GM11168 (cell line): ENCODE measurements around the gene FBXW7.

Source experiments
- in situ Hi-C: fragments of 300-500 bp; cut with MboI; formaldehyde crosslinking; loops from one replicate; pipeline ENCODE4 v1.12.0; 2022; ENCODE audit warnings: low sequenced_read_pairs; ENCODE audit not compliant: unreplicated experiment

Gene FBXW7

DNA sequence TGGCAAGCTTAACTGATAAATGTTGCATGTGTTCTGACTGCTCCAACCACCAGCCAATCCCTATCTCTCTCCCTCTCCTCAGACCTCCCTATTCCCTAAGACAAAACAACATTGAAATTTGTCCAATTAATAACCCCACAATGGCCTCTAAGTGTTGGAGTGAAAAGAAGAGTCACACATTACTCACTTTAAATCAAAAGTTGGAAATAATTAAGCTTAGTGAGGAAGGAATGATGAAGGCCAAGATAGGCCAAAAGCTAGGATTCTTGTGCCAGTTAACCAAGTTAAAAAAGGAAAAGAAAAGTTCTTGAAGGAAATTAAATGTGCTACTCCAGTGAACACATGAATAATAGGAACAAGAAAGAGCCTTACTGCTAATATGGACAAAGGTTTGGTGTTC lies 55.6 kb downstream of the FBXW7 start:
- in situ Hi-C loops, result no loop called here

DNA sequence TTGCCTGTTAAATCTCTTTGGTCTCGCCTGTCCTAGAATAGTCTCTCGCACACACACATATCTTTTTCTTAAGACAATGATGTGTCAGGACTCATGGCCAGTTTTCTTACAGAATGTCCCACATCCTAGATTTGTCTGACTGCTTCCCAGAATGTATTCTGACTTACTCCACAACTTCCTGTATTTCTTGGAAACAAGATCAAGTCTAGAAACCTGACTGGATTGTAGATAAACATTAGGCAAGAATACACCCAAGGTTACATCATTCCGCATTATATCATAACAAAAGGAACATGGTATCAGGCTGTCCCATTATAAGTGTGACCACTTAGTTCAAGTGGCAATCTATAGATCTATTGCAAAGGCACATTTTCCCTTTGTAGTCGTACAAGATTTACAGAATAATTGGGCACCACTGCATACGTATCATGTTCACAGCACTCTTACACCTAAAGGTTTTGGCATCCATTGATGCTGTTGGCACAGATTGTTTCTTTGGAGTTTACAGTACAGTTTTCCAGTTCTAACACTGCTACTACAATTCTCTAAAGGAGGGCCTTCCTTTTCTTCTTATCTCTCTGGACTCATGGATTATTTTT lies 56.4 kb downstream of the FBXW7 start:
- in situ Hi-C loops, result no loop called here

DNA sequence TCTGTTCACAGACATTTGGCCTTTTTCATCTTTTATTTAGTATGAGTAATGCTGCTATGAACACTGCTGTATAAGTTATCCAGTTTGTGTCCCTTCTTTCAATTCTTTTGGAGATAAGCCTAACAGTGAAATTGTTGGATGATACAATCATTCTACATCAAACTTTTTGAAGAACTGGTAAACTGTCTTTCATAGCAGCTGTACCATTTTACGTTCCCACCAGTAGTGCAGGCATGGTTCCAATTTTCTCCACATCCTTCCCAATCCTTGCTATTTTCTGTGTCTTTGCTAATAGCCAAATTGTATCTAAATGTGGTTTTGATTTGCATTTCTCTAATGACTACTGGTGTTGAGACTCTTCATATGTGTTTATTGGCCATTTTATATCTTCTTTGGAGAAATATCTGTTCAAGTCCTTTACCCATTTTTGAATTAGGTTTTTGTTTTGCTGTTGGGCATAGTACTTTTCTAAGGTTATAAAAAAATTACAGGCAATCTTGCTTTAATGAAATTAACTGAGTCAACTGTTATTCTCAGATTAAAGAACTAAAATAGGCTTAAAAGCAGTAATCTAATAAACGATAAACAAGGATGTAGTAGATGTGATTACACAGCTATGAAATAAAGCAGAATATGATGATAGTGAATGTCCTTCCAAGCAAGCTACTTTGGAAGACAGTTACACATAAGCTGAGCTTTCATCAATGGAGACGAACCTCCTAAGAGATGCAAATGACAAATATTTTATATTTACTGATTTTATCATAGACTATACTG lies 57.2 kb downstream of the FBXW7 start:
- in situ Hi-C loops, result no loop called here

DNA sequence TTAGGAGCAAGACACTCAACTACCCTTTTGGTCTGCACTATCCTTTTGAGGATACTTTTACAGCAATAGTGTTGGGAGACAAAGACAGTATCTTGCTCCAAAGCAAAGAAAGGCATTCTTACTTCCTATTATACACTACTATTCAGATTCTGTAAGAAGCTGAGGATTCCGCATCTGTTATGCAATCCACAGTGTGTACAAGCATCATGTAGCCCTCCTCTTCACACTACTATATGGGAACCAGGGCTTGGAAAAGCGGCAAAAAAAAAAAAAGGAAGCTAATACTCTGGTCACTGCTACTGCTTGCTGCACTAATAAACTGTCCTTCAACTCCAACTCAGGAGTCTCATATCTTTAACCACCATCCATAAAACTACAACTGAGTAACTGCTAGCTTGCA lies 59.1 kb downstream of the FBXW7 start:
- in situ Hi-C loops, result no loop called here

DNA sequence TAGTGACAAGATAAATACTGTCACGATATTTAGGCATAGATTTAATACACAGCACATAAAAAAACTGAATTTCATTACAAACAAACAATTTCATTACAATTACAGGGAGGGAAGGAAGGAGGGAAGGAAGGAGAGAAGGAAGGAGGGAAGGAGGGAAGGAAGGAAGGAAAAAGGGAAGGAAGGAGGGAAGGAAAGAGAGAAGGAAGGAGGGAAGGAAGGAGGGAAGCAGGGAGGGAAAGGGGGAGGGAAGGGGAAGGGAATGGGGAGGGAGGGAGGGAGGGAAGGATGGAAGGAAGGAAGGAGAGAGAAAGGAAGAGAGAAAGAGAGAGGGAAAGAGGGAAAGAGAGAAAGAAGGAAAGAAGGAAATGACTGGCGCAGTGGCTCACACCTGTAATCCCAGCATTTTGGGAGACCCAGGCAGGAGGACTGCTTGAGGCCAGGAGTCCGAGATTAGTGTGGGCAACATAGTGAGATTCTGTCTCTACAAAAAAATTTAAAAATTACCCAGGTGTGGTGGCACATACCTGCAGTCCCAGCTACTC lies 64.6 kb downstream of the FBXW7 start:
- in situ Hi-C loops, result no loop called here

DNA sequence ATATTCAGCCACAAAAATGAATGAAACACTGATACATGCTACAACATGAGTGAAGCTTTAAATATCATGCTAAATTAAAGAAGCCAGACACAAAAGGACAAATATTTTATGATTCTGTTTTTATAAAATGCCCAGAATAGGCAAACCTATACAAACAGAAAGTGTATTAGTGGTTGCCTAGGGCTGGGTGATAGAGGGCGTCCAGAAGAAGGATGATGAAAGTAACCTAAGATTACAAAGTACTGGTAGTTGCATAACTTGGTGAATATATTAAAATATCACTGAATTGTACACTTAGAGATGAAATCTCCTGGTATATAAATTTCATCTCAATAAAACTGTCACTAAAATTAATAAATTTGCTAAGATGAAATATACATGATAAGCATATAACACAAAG lies 67.5 kb downstream of the FBXW7 start:
- in situ Hi-C loops, result no loop called here

DNA sequence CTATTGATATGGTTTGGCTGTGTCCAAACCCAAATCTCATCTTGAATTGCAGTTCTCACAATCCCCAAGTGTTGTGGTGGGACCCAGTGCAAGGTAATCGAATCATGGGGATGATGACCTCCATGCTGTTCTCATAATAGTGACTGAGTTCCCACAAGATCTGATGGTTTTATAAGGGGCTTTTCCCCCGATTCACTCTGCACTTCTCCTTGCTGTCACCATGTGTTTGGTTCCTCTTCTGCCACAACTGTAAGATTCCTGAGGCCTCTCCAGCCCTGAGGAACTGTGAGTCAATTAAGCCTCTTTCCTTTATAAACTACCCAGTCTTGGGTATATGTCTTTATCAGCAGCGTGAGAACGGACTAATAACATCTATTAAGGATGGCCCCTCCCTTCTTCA lies 68.8 kb downstream of the FBXW7 start:
- in situ Hi-C loops, result no loop called here

DNA sequence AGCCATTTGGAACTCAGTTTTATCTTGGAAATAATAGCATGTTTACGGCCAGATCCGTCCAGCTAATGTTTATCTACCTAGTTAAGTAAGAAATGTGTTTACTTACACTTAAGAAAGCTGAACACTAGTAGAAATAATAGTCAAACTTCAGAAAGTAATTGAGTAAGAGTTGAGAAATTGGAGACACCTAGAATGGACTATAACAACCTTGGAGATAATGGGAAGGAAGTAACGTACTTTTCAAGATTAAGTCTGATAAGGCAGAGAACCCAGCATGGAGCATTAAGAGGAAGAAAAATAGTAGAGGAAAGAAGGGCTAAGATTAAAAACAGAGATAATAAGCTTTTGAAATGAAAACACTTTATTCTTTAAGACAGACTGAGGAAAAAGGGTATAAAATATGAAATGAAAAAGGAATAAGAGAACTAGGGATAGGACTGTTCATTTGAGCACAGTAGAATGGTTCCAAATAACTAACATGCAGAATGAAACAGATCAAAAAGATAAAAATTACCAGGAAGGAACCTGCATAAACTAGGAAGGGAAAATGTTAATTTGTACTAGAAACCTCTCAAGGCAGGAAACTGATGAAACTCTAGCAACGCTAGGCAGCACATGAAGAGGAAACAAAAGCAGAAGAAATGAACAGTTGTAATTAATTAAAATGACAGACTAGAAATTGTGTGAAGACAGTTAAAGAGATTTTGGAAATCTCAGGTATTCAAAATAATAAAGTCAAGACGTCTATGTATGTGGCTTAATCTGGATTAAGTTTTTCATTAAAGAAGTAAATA lies 71.7 kb downstream of the FBXW7 start:
- in situ Hi-C loops, result no loop called here

DNA sequence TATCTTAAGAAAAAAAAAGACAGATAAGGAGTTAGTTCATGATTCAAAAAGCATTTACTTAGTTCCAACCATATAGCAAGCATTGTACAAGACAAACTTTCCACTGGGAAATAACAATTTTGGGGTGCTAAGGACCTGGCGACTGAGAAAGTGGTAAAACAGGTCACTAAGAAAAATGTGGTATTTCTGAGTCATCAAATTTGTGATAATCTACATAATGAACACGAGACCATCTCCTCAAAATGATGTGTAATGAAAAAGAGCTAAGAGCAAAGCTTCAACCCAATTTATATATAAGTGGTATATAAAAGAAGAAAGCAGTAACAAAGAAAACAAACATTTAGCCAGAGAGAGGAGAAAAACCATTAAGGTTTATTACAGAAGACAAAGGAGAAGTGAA lies 72.3 kb downstream of the FBXW7 start:
- in situ Hi-C loops, result no loop called here

DNA sequence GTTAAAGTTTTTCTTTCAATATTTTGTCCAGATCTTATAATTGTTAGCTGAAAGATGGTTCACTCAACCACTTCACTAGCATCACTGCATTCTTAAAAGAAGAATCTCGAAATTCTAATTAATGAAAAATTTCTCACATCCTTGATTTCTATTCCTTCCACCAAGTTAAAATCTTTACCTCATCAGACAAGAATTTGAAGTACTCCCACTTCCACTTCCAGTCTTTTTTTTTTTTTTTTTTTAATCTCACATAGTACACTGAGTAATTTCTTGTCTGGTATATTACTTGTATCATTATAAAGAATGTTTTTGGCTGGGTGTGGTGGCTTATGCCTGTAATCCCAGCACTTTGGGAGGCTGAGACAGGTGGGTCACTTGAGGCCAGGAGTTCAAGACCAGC lies 73.2 kb downstream of the FBXW7 start:
- in situ Hi-C loops, result no loop called here

DNA sequence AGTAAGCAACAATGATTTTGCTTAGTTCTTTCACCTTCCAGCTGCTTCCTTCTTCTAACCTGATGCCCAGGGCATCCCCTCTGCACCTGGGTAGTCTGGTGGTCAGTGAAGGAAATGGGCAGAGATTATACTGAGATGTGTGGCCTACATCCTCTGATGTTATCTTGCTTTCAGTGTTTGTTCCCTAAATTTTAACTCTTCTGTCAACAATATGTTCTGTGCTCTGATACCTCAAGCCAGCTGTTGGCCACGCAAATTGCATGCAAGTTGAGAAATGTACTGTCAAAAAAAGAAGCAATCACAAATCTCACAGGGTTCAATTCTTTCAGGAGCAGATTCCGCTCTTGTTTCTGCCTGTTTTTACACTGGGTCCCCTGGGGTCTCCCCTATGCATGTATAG lies 73.8 kb downstream of the FBXW7 start:
- in situ Hi-C loops, result no loop called here

DNA sequence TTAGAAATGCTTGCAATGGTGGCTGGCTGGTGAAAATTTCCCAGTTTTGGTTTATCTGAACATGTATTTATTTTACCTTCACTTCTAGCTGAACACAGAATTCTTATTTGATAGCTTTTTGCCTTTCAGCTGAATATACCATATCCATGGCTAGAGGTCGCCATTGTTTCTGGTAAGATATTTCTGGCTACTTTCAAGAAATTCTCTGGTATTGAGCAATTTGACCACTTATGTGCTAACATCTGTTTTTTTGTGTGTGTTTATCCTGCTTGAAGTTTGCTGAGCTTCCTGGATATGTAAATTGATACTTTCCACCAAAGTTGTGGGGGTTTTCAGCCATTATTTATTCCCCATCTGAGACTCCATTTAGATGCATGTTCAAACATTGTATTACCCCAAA lies 75.4 kb downstream of the FBXW7 start:
- in situ Hi-C loops, result no loop called here

DNA sequence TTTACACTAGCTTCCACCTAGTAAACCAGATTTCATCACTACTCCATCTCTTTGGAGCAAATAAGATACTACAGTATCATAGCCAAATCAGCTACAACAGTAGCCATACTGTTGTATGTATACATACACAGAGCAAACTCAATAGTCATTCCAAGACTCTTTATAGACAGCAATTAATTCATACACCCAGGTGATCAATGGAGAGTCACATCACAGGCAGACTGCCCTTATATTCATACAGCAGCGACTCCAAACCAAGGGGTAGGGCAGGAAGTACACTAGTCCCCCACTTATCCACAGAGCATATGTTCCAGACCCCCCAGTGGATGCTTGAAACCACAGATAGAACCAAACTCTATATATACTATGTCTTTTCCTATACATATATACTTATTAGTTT lies 76.6 kb downstream of the FBXW7 start:
- in situ Hi-C loops, result no loop called here

DNA sequence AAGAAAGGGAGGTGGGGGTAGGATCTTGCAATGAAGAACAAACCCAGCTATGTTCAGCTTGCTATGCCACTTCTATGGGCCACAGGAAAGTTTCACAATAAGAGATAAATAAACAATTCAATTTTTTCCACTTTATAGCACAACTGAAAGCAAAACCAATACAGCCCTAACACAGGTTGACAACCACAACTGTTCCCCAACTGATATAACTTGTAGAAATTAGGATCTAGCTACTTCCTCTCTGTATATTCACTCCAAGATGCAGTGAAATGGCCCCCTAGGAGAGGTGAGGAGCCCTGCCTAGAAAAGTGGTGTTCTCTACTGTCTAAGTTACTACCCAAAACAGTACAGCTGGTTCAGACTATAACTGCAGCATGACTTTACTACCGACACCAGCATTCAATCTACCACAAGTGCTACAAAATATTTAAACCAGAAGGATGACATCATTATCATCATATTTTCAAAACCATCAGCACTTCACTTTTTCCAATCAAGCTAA lies 77.0 kb downstream of the FBXW7 start:
- in situ Hi-C loops, result no loop called here

DNA sequence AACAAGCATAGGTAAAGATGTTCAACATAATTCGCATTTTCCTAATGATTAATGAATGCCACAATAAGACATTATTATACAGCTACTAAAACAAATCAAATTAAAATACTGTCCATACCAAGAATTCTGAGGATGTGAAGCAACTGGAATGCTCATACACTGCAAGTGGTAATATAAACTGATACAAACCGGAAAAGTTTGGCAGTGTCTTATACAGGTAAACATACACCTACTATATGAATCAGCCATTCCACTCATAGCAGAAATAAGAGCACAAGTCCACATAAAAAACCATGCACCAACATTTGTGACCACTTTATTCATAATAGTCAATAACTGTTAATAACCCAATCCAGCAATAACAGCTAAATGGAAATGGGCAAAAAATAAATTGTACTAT lies 79.3 kb downstream of the FBXW7 start:
- in situ Hi-C loops, result no loop called here

DNA sequence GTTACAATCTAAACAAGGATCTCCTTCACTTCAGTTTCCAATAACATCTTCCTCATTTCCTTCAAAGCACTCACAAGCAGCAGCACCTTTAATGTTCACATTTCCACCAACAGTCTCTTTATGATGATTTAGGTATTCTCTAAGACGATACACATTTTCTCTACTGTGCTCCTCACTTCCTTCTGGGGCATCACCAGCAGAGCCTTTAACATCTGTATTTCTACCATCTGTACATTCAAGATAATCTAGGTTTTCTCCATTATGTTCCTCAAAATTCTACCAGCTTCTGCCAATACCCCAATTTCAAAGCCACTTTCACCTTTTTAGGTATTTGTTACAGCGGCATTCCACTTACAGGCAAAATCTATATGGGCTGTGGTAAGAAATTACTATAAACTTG lies 80.6 kb downstream of the FBXW7 start:
- in situ Hi-C loops, result no loop called here

DNA sequence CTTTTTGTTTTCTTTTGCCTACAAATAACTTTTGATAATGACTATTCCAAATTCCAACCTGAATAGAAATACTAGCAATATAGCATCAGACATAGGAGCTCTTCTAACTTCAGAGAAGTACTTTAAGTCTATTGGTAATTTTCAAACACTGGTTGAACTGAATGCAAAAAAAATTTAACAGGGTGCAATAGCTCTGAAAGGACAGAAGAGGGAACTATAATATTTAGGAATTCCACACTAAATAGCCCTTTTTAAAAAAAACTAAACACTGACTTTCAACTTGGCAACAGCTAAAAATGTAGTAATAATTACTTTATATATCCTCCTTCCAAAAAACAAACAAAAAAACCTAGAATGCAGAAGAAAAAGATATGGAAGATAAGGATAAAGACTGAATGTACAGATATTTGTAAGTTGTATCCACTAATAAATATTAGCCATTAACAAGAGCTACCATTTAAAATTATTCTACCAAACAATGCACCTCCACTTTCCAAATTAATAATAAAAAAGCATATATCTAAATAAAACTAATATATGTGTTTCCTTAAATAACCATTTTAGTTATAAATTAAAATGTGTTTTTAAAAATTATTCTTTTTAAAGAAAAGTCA lies 81.4 kb downstream of the FBXW7 start:
- in situ Hi-C loops, result no loop called here

DNA sequence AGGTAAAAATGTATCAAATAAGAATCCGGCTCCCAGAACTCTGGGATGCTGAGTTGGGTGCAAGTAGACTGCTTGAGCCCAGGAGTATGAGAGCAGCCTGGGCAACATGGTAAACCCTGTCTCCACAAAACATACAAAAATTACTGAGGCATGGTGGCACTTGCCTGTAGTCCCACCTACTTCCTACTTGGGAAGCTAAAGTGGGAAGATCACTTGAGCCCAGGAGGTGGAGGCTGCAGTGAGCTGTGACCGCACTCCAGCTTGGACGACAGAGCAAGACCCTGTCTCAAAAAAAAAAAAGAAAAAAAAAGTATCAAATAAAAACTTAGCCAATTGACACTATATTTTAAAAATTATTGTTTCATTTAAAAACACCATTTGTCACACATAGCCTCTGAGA lies 84.4 kb downstream of the FBXW7 start:
- in situ Hi-C loops, result no loop called here

DNA sequence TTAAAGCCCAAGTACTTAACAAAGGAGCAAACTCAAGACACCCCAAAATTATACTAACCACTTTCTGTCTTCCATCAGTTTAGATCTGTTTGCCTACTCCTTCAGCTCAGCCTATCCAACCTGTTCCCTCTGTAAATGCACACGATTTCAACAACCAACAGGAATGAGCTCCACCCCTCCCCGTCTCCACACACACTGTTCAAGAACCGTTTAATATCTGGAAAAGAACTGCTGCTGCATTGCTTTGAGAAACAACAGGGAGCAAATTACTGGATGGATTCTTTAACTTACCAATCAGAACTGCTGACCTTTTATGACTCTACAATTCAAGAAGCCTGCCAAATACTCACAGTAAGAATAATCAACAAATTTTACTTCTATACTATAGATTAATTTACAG lies 87.0 kb downstream of the FBXW7 start:
- in situ Hi-C loops, result no loop called here

DNA sequence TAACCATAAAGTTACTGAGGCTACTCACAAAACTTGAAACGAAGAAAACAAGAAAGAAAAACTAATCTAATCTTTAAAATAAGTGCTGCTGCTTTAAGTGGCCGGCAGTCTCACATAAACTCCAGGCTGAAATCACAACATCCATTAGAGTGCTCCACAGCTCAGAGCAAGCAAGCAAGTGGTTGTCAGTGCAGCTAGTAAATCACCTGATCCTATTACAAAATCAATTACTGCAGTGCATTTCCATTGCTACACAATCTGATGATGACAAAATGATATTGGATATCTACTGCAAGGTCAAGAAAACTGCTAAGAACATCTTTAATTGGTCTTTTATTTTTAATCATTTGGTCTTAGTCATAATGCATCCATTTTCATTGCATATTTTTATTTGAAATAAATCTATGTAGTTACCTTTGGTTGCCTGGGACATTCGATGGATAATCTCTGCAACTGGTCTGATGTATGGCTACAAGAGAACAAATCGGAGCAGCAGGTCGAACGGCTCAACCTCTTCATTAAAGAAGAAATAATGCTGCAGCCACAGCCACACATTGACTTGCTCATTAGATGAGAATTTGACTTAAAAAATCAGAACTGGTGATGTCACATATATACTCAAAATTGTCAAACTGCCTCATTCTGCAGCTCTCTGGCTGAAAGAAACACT lies 87.7 kb downstream of the FBXW7 start:
- in situ Hi-C loops, result no loop called here
